ENCODE results near the gene ENOX2. TPM values are rescaled to one million over a fixed set of nuclear protein-coding genes. Genes with fewer than 3 reads are reported as not detected.

ENOX2 gene
- total RNA-seq, 2 donors from 2014 or later = 7.3 to 26.2 TPM

- no peaks in the 10 kb centered on the region for H3K27me3 Mint-ChIP-seq (ENCODE audit: insufficient read depth)
- H3K4me3 Mint-ChIP-seq = no peak overlapping the region
Observed at GRCh38 chrX:130694983-130695382, 208.0 kb downstream of the ENOX2 start.

GRCh38 chrX:130691576-130691975 is 211.4 kb downstream of the ENOX2 start:
- no peaks in the 10 kb centered on the region for H3K9me3 ChIP-seq (ENCODE audit: control insufficient read depth, low read length)
- H3K27me3 ChIP-seq (ENCODE audit: control insufficient read depth, insufficient read depth, low read length, poor library complexity, severe bottlenecking) = no peaks in the 10 kb centered on the region
- Mint-ChIP-seq H3K4me3 (no peak overlapping the region), H3K36me3 (ENCODE audit: low read depth) (no peaks in the 10 kb centered on the region), H3K27ac (no peak overlapping the region), H3K9me3 (no peaks in the 10 kb centered on the region), H3K27me3 (ENCODE audit: insufficient read depth) (no peaks in the 10 kb centered on the region), H3K4me1 (peaks cover 28% of the 10 kb centered on the region)
- WGBS, 2 experiments (ENCODE audit: insufficient coverage in 1 of 2, insufficient read length in 1 of 2) = 83 to 100% methylated on average over 1 to 3 of the region's 3 CpGs
- no peak overlapping the region for H3K27ac ChIP-seq (ENCODE audit: low read depth, low read length)
- TF ChIP-seq CTCF (conservative IDR thresholded peaks at IDR 0.05) = no peak
- H3K9ac ChIP-seq (ENCODE audit: extremely low read depth, low read length, poor library complexity, severe bottlenecking) = no peak overlapping the region
- H3K36me3 ChIP-seq (ENCODE audit: control insufficient read depth, insufficient read depth, low read length) = no peaks in the 10 kb centered on the region
- H3K4me3 ChIP-seq (ENCODE audit: low read length) = no peak overlapping the region
- no peak for DNase-seq
- H3K4me1 ChIP-seq (ENCODE audit: control insufficient read depth, insufficient read depth, low read length) = no peaks in the 10 kb centered on the region

More at GRCh38 chrX:130694983-130695382, 208.0 kb downstream of the ENOX2 start:
- Histone ChIP-seq H3K9ac (ENCODE audit: extremely low read depth, low read length, poor library complexity, severe bottlenecking) (no peak overlapping the region), H3K4me3 (ENCODE audit: low read length) (no peak overlapping the region), H3K27ac (ENCODE audit: low read depth, low read length) (no peak overlapping the region), H3K36me3 (ENCODE audit: control insufficient read depth, insufficient read depth, low read length) (no peaks in the 10 kb centered on the region), H3K9me3 (ENCODE audit: control insufficient read depth, low read length) (no peaks in the 10 kb centered on the region), H3K27me3 (ENCODE audit: control insufficient read depth, insufficient read depth, low read length, poor library complexity, severe bottlenecking) (no peaks in the 10 kb centered on the region), H3K4me1 (ENCODE audit: control insufficient read depth, insufficient read depth, low read length) (no peaks in the 10 kb centered on the region)
- Mint-ChIP-seq H3K36me3 (ENCODE audit: low read depth) (no peaks in the 10 kb centered on the region), H3K27ac (no peak overlapping the region), H3K9me3 (no peaks in the 10 kb centered on the region), H3K4me1 (peaks cover 28% of the 10 kb centered on the region)
- 55 to 69% methylated on average over 2 of the region's 2 CpGs for WGBS, 2 experiments (ENCODE audit: insufficient coverage in 1 of 2, insufficient read length in 1 of 2)
- DNase-seq = no peak
- TF ChIP-seq CTCF (conservative IDR thresholded peaks at IDR 0.05) = no peak

- H3K9ac ChIP-seq (ENCODE audit: extremely low read depth, low read length, poor library complexity, severe bottlenecking) = no peak overlapping the region
- peaks cover 17% of the 10 kb centered on the region for H3K4me1 Mint-ChIP-seq
- H3K36me3 ChIP-seq (ENCODE audit: control insufficient read depth, insufficient read depth, low read length) = no peaks in the 10 kb centered on the region
- no peak overlapping the region for H3K4me3 Mint-ChIP-seq
- H3K4me1 ChIP-seq (ENCODE audit: control insufficient read depth, insufficient read depth, low read length) = no peaks in the 10 kb centered on the region
- no peak overlapping the region for H3K4me3 ChIP-seq (ENCODE audit: low read length)
- no peaks in the 10 kb centered on the region for H3K9me3 ChIP-seq (ENCODE audit: control insufficient read depth, low read length)
- H3K9me3 Mint-ChIP-seq = no peaks in the 10 kb centered on the region
- no peak overlapping the region for H3K27ac ChIP-seq (ENCODE audit: low read depth, low read length)
- no peak overlapping the region for H3K27ac Mint-ChIP-seq
- H3K36me3 Mint-ChIP-seq (ENCODE audit: low read depth) = peaks cover 3% of the 10 kb centered on the region
- no peaks in the 10 kb centered on the region for H3K27me3 Mint-ChIP-seq (ENCODE audit: insufficient read depth)
- no peaks in the 10 kb centered on the region for H3K27me3 ChIP-seq (ENCODE audit: control insufficient read depth, insufficient read depth, low read length, poor library complexity, severe bottlenecking)
- no peak for DNase-seq
- no peak for TF ChIP-seq CTCF (conservative IDR thresholded peaks at IDR 0.05)
- WGBS, 2 experiments (ENCODE audit: insufficient coverage in 1 of 2, insufficient read length in 1 of 2) = 95% methylated on average over 3 to 4 of the region's 5 CpGs
Observed at GRCh38 chrX:130688360-130688759, 214.6 kb downstream of the ENOX2 start.

All from endodermal cell (in vitro differentiated cells).